Esophagus (tissue), 2 donors: ENCODE results near the gene RNF14. TPM values are rescaled to one million over a fixed set of nuclear protein-coding genes. Genes with fewer than 3 reads are reported as not detected.
"Not testable (repeated sequence)": the region's sequence is repeated elsewhere in the genome, so short reads cannot be mapped to it uniquely, and the experiment has no call there.

Experiments used
- H3K27ac ChIP-seq, 2 donors: one replicate each; pipeline ENCODE4 v1.5.1; 2013; ENCODE audit warnings: low read depth in 2 of 2, mild to moderate bottlenecking in 2 of 2, inconsistent platforms in 1 of 2, low read length in 1 of 2, moderate library complexity in 1 of 2
- H3K27me3 ChIP-seq, 2 donors: one replicate each; pipeline ENCODE4 v1.6.1; 2013; ENCODE audit warnings: low read length in 2 of 2, control low read depth in 1 of 2, mild to moderate bottlenecking in 1 of 2; ENCODE audit not compliant: insufficient read depth in 2 of 2, control insufficient read depth in 1 of 2
- H3K36me3 ChIP-seq, 2 donors: one replicate each; pipeline ENCODE4 v1.6.1; 2013; ENCODE audit warnings: low read length in 1 of 2; ENCODE audit not compliant: control insufficient read depth in 2 of 2, insufficient read depth in 2 of 2
- H3K4me1 ChIP-seq, 2 donors: one replicate each; pipeline ENCODE4 v1.6.1; 2013; ENCODE audit warnings: low read length in 1 of 2; ENCODE audit not compliant: control insufficient read depth in 2 of 2, insufficient read depth in 2 of 2
- H3K4me3 ChIP-seq, 2 donors: one replicate each; pipeline ENCODE4 v1.5.1; 2013; ENCODE audit warnings: low read length in 2 of 2, mild to moderate bottlenecking in 2 of 2, low read depth in 1 of 2, moderate library complexity in 1 of 2
- H3K9me3 ChIP-seq, 2 donors: one replicate each; pipeline ENCODE4 v1.6.1; 2013; ENCODE audit warnings: mild to moderate bottlenecking in 2 of 2, low read depth in 1 of 2, low read length in 1 of 2, moderate library complexity in 1 of 2; ENCODE audit not compliant: control insufficient read depth in 2 of 2, insufficient read depth in 1 of 2
- WGBS, 2 donors: extraction: QIAGEN DNeasy Blood & Tissue Kit; methylation state at CpG; one replicate each; pipeline ENCODE4 v1.1.7; 2013; 5-methylcytosine and 5-hydroxymethylcytosine counted together
- polyA plus RNA-seq, 2 donors: library from polyadenylated mRNA; stranded (reverse); fragments of 200-250 nt; gene quantifications; one replicate each; pipeline ENCODE4 v1.2.3, GENCODE V29; 2013
- donor health status: healthy with polysubstance abuse.
- donor health status: Bipolar disorder and iron deficiency.

The RNF14 gene
- polyA plus RNA-seq, 2 donors = 7.9 to 14.8 TPM

DNA sequence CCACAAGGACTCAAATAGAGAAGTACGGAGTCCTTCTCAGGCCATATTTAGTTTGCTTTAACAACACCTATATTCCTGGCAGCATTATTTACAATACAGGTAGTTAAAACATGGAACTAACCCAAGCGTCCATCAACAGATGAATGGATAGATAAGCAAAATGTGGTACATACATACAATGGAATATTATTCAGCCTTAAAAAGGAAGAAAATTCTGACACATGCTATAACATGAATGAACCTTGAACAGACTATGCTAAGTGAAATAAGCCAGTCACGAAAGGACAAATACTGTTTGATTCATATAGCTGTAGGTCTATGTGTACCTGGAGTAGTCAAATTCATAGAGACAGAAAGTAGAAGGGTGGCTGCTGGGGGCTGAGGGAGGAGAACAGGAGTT lies 68.7 kb downstream of the RNF14 start:
- H3K36me3 ChIP-seq, H3K27ac ChIP-seq, H3K9me3 ChIP-seq, H3K27me3 ChIP-seq, H3K4me1 ChIP-seq, H3K4me3 ChIP-seq: not testable (repeated sequence)
- 92 to 93% methylated on average over 3 of the region's 3 CpGs for WGBS, 2 donors

DNA sequence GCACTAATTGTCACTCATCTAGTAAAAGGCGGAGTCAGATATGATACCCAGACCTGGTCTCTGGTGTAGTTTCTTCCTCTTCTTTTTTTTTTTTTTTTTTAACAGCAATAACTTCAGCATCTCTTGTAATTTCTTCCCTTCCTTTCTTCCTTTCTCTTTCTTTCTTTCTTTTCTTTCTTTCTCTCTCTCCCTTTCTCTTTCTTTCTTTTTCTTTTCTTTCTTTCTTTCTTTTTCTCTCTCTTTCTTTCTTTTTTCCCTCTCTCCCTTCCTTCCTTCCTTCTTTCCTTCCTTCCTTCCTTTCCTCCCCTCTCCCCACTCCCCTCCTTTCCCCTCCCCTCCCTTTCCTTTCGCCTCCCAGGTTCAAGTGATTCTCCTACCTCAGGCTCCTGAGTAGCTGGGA lies 69.8 kb downstream of the RNF14 start:
- H3K4me3 ChIP-seq = no peak overlapping the region
- 94 to 98% methylated on average over 2 of the region's 2 CpGs for WGBS, 2 donors
- H3K4me1 ChIP-seq = no peaks in the 10 kb centered on the region
- H3K27me3 ChIP-seq = no peaks in the 10 kb centered on the region
- no peaks in the 10 kb centered on the region for H3K9me3 ChIP-seq
- H3K27ac ChIP-seq = no peak overlapping the region
- no peaks in the 10 kb centered on the region for H3K36me3 ChIP-seq

Other genes with a start within 250 kb of the RNF14 start
- gene PCDH1, start 90.7 kb upstream of the RNF14 start, polyA plus RNA-seq = 10 to 100 TPM; 36.4 to 42.6 TPM
- gene DELE1, start 45.2 kb upstream of the RNF14 start, polyA plus RNA-seq = 10 to 100 TPM; 30.4 to 30.5 TPM
- gene PCDH12, start 10.9 kb upstream of the RNF14 start, polyA plus RNA-seq = under 1 TPM; 0.16 to 0.40 TPM
- 1 to 10 TPM; 6.2 to 8.5 TPM for gene GNPDA1, start 43.9 kb downstream of the RNF14 start, polyA plus RNA-seq
- 10 to 100 TPM; 14.1 to 24.4 TPM for gene NDFIP1, start 139.7 kb downstream of the RNF14 start, polyA plus RNA-seq